Aorta (tissue), 5 donors: ENCODE measurements around the gene MTOR. TPM values are rescaled to one million over a fixed set of nuclear protein-coding genes. Genes with fewer than 3 reads are reported as not detected.

Source experiments
- ATAC-seq: fragments of 200-7000 bp; cut with Tn5 transposase; one replicate; pipeline ENCODE4 v1.9.1; 2022; ENCODE audit warnings: moderate library complexity; ENCODE audit not compliant: low FRiP score
- DNase-seq, 2 donors: peaks; one replicate each; pipeline ENCODE4 v3.0.0-alpha.2; 2020
- H3K27ac ChIP-seq, 2 donors: one replicate each; pipeline ENCODE4 v1.5.1; 2013; ENCODE audit warnings: low read length in 2 of 2, mild to moderate bottlenecking in 2 of 2, moderate library complexity in 2 of 2, control low read depth in 1 of 2, inconsistent platforms in 1 of 2, low read depth in 1 of 2
- H3K27me3 ChIP-seq, 2 donors: one replicate each; pipeline ENCODE4 v1.6.1; 2013; ENCODE audit warnings: control low read depth in 1 of 2, low read length in 1 of 2, mild to moderate bottlenecking in 1 of 2, moderate library complexity in 1 of 2; ENCODE audit not compliant: insufficient read depth in 2 of 2, control insufficient read depth in 1 of 2
- H3K36me3 ChIP-seq, 2 donors: one replicate each; pipeline ENCODE4 v1.6.1; 2013; ENCODE audit warnings: control low read depth in 1 of 2, low read length in 1 of 2, mild to moderate bottlenecking in 1 of 2; ENCODE audit not compliant: insufficient read depth in 2 of 2, control insufficient read depth in 1 of 2
- H3K4me1 ChIP-seq, 2 donors: one replicate each; pipeline ENCODE4 v1.6.1; 2013; ENCODE audit warnings: low read length in 2 of 2, control low read depth in 1 of 2, mild to moderate bottlenecking in 1 of 2, moderate library complexity in 1 of 2; ENCODE audit not compliant: insufficient read depth in 2 of 2, control insufficient read depth in 1 of 2
- H3K4me3 ChIP-seq, 2 donors: one replicate each; pipeline ENCODE4 v1.5.1; 2013; ENCODE audit warnings: low read length in 2 of 2, control low read depth in 1 of 2, mild to moderate bottlenecking in 1 of 2
- H3K9me3 ChIP-seq: one replicate; pipeline ENCODE4 v1.6.1; 2013; ENCODE audit warnings: mild to moderate bottlenecking, low read length; ENCODE audit not compliant: control insufficient read depth
- WGBS, 2 donors: extraction: QIAGEN DNeasy Blood & Tissue Kit; methylation state at CpG; one replicate each; pipeline ENCODE4 v1.1.7; 2013; 5-methylcytosine and 5-hydroxymethylcytosine counted together
- intact Hi-C, 2 donors: fragments of 100-400 bp; cut with DNase I; formaldehyde crosslinking; loops; one replicate each; pipeline versions ENCODE4 v1.14.2 to v1.15.0; 2022
- polyA plus RNA-seq, 2 donors: library from polyadenylated mRNA; stranded (reverse); fragments of 200-250 nt; gene quantifications; one replicate each; pipeline ENCODE4 v1.2.3, GENCODE V29; 2013
- total RNA-seq, 2 donors: library from RNA; stranded (reverse); fragmentation: NEBNext Ultra II Directional; extraction: Animal tissue kit (Norgen Biotek cat#: 25700); gene quantifications; one replicate each; pipeline ENCODE4 v1.2.1, GENCODE V29; 2021
- donor health status: healthy with polysubstance abuse.
- donor health status: Bipolar disorder and iron deficiency.
- donor health status: DM: no; HTN: no; CAD: no.
- donor health status: DM: no; HTN: no; CAD: no.
- donor health status: DM: yes; HTN: yes; CAD: no.

MTOR gene
- total and polyA plus RNA-seq, 4 donors = 7.5 to 31.8 (median 22.9) TPM

- ATAC-seq = no peak
- no peak for DNase-seq
Measured at GRCh38 chr1:11157394-11157793, 105.0 kb downstream of the MTOR start.

GRCh38 chr1:11156963-11157362 is 105.4 kb downstream of the MTOR start:
- H3K36me3 ChIP-seq = no peaks in the 10 kb centered on the region
- WGBS, 2 donors = 92 to 93% methylated on average over 7 of the region's 7 CpGs
- intact Hi-C loops = loop anchor here in 1 of 2 donors (5.0 kb wide), 1 partner anchor 55 kb away; no protein-coding TSS in a partner anchor

More at GRCh38 chr1:11157394-11157793, 105.0 kb downstream of the MTOR start:
- no peaks in the 10 kb centered on the region for H3K27me3 ChIP-seq
- H3K36me3 ChIP-seq = no peaks in the 10 kb centered on the region
- no peaks in the 10 kb centered on the region for H3K9me3 ChIP-seq
- H3K4me1 ChIP-seq = no peaks in the 10 kb centered on the region
- intact Hi-C loops = loop anchor here in 1 of 2 donors (5.0 kb wide), 1 partner anchor 55 kb away; no protein-coding TSS in a partner anchor
- peak overlapping the region in 1 of 2 donors; percentile 38 for H3K27ac ChIP-seq
- WGBS, 2 donors = 82 to 89% methylated on average over 8 of the region's 8 CpGs
- no peak overlapping the region for H3K4me3 ChIP-seq

GRCh38 chr1:11156441-11156840 is 105.9 kb downstream of the MTOR start:
- H3K36me3 ChIP-seq = no peaks in the 10 kb centered on the region
- H3K27ac ChIP-seq = peak overlapping the region in 1 of 2 donors; percentile 34
- no peaks in the 10 kb centered on the region for H3K27me3 ChIP-seq
- 94 to 96% methylated on average over 3 of the region's 3 CpGs for WGBS, 2 donors
- no peak overlapping the region for H3K4me3 ChIP-seq
- no peaks in the 10 kb centered on the region for H3K9me3 ChIP-seq
- ATAC-seq (no peak), DNase-seq (no peak)
- H3K4me1 ChIP-seq = peaks cover 2 to 5% of the 10 kb centered on the region in 2 donors
- intact Hi-C loops = loop anchor here in 1 of 2 donors (5.0 kb wide), 1 partner anchor 54 kb away; no protein-coding TSS in a partner anchor

More at GRCh38 chr1:11156963-11157362, 105.4 kb downstream of the MTOR start:
- DNase-seq (no peak), ATAC-seq (no peak)
- Histone ChIP-seq H3K4me1 (peaks cover under 1 to 4% of the 10 kb centered on the region in 2 donors), H3K27me3 (no peaks in the 10 kb centered on the region), H3K9me3 (no peaks in the 10 kb centered on the region), H3K4me3 (no peak overlapping the region), H3K27ac (no peak overlapping the region)

GRCh38 chr1:11153184-11153583 is 109.2 kb downstream of the MTOR start:
- H3K27ac ChIP-seq = peak overlapping the region in 1 of 2 donors; percentile 18

GRCh38 chr1:11152755-11153154 is 109.6 kb downstream of the MTOR start:
- H3K9me3 ChIP-seq = no peaks in the 10 kb centered on the region
- H3K27ac ChIP-seq = peak overlapping the region in 1 of 2 donors; percentile 18
- 72 to 80% methylated on average over 9 of the region's 9 CpGs for WGBS, 2 donors
- H3K27me3 ChIP-seq = no peaks in the 10 kb centered on the region
- ATAC-seq (no peak), DNase-seq (no peak)
- intact Hi-C loops = no loop called here
- H3K4me3 ChIP-seq = no peak overlapping the region
- H3K36me3 ChIP-seq = peaks cover 0 to 3% of the 10 kb centered on the region in 2 donors
- H3K4me1 ChIP-seq = peaks cover 2 to 5% of the 10 kb centered on the region in 2 donors

More at GRCh38 chr1:11153184-11153583, 109.2 kb downstream of the MTOR start:
- no peaks in the 10 kb centered on the region for H3K9me3 ChIP-seq
- no peak for DNase-seq
- peaks cover 2 to 5% of the 10 kb centered on the region in 2 donors for H3K4me1 ChIP-seq
- ATAC-seq = no peak
- WGBS, 2 donors = 13 to 21% methylated on average over 3 of the region's 3 CpGs
- intact Hi-C loops = no loop called here
- H3K4me3 ChIP-seq = no peak overlapping the region
- H3K36me3 ChIP-seq = peaks cover 0 to 3% of the 10 kb centered on the region in 2 donors
- H3K27me3 ChIP-seq = no peaks in the 10 kb centered on the region

- ATAC-seq (peak; percentile 11), DNase-seq (no peak)
- Histone ChIP-seq H3K27me3 (no peaks in the 10 kb centered on the region), H3K27ac (peak overlapping the region in 1 of 2 donors; percentile 29), H3K4me1 (peaks cover 2 to 5% of the 10 kb centered on the region in 2 donors), H3K9me3 (no peaks in the 10 kb centered on the region), H3K4me3 (no peak overlapping the region), H3K36me3 (peaks cover 2 to 3% of the 10 kb centered on the region in 2 donors)
- intact Hi-C loops = no loop called here
- WGBS, 2 donors = 37 to 40% methylated on average over 9 of the region's 9 CpGs
Measured at GRCh38 chr1:11151826-11152612, 110.3 kb downstream of the MTOR start.

- H3K4me3 ChIP-seq = no peak overlapping the region
- H3K4me1 ChIP-seq = peaks cover 2 to 5% of the 10 kb centered on the region in 2 donors
- WGBS, 2 donors = 70 to 73% methylated on average over 5 of the region's 5 CpGs
- intact Hi-C loops = no loop called here
- H3K27ac ChIP-seq = no peak overlapping the region
- peaks cover 3 to 6% of the 10 kb centered on the region in 2 donors for H3K36me3 ChIP-seq
- H3K9me3 ChIP-seq = no peaks in the 10 kb centered on the region
- DNase-seq = no peak
- H3K27me3 ChIP-seq = no peaks in the 10 kb centered on the region
- no peak for ATAC-seq
Measured at GRCh38 chr1:11151114-11151513, 111.2 kb downstream of the MTOR start.

GRCh38 chr1:11150326-11150725 is 112.0 kb downstream of the MTOR start:
- DNase-seq (no peak), ATAC-seq (no peak)
- H3K9me3 ChIP-seq = no peaks in the 10 kb centered on the region
- intact Hi-C loops = no loop called here
- WGBS, 2 donors = 17 to 28% methylated on average over 3 of the region's 3 CpGs
- peaks cover 2 to 5% of the 10 kb centered on the region in 2 donors for H3K4me1 ChIP-seq
- no peak overlapping the region for H3K4me3 ChIP-seq
- H3K27me3 ChIP-seq = no peaks in the 10 kb centered on the region
- H3K36me3 ChIP-seq = peaks cover 3 to 10% of the 10 kb centered on the region in 2 donors
- no peak overlapping the region for H3K27ac ChIP-seq
